Retinal pigment epithelial cell (primary cell): ENCODE results near the gene SLC47A2.
A peak's percentile ranks its signal among the peaks of the same experiment; 100 is the strongest.

Experiments
- DNase-seq: peaks from one replicate; pipeline ENCODE4 v3.0.0-alpha.2; 2010; ENCODE audit warnings: low read depth
- H3K4me3 ChIP-seq: 2 replicates; pipeline ENCODE4 v1.5.1; 2011; ENCODE audit warnings: mild to moderate bottlenecking, low read length, control low read depth, moderate library complexity
- CTCF ChIP-seq: conservative IDR thresholded peaks from 2 replicates; pipeline ENCODE4 v1.5.1; 2011; ENCODE audit warnings: low read depth, low read length, control low read depth, inconsistent platforms

The SLC47A2 gene

GRCh38 chr17:19753051-19753509 lies 36.7 kb upstream of the SLC47A2 start:
- peak; percentile 77 for DNase-seq
- no peak for TF ChIP-seq CTCF
- H3K4me3 ChIP-seq: no peak overlapping the region

GRCh38 chr17:19752216-19753050 lies 36.0 kb upstream of the SLC47A2 start:
- TF ChIP-seq CTCF: no peak
- DNase-seq: no peak

GRCh38 chr17:19750835-19751234 lies 34.5 kb upstream of the SLC47A2 start:
- no peak for TF ChIP-seq CTCF
- DNase-seq: no peak
- no peak overlapping the region for H3K4me3 ChIP-seq

More at GRCh38 chr17:19752216-19753050, 36.0 kb upstream of the SLC47A2 start:
- H3K4me3 ChIP-seq: no peak overlapping the region

GRCh38 chr17:19750020-19750572 lies 33.7 kb upstream of the SLC47A2 start:
- DNase-seq: no peak
- no peak overlapping the region for H3K4me3 ChIP-seq
- TF ChIP-seq CTCF: no peak

- TF ChIP-seq CTCF: no peak
- DNase-seq: no peak
- H3K4me3 ChIP-seq: no peak overlapping the region
Observed at GRCh38 chr17:19748807-19749193, 32.4 kb upstream of the SLC47A2 start.

- H3K4me3 ChIP-seq: no peak within 1 kb of the TSS
- TF ChIP-seq CTCF: no peak
- no peak for DNase-seq
Observed at GRCh38 chr17:19747829-19748806, 31.7 kb upstream of the SLC47A2 start, which contains the start of gene ALDH3A1. Gene ALDH3A1, minus strand, starts transcription at chr17:19748298. Its CDS starts 3,169 bp downstream, at chr17:19745129.
